GM12801 (cell line): Measurements from ENCODE around the gene UBE3A.

Experiments
- CTCF ChIP-seq: IDR thresholded peaks from one replicate; pipeline ENCODE4 v1.5.1; 2011; ENCODE audit warnings: control low read depth; ENCODE audit not compliant: insufficient read length; ENCODE audit errors: extremely low read depth

Gene UBE3A

GRCh38 chr15:25437777-25438600, 835 bp downstream of the UBE3A start:
- no peak for TF ChIP-seq CTCF

GRCh38 chr15:25436707-25437106, 2.1 kb downstream of the UBE3A start:
- no peak for TF ChIP-seq CTCF

GRCh38 chr15:25435474-25436243, 3.2 kb downstream of the UBE3A start:
- TF ChIP-seq CTCF, result no peak

- no peak for TF ChIP-seq CTCF
Observed at GRCh38 chr15:25433118-25433865, 5.5 kb downstream of the UBE3A start.

- TF ChIP-seq CTCF, result no peak
Observed at GRCh38 chr15:25431836-25432561, 6.8 kb downstream of the UBE3A start.

- no peak for TF ChIP-seq CTCF
Observed at GRCh38 chr15:25427861-25428260, 11.0 kb downstream of the UBE3A start.
